Measurements from ENCODE around the gene CXCL5. TPM values are rescaled to one million over a fixed set of nuclear protein-coding genes. Genes with fewer than 3 reads are reported as not detected.

The CXCL5 gene
- total and polyA plus RNA-seq, 10 donors, result 0.58 to 3.8 (median 2.0) TPM

DNA sequence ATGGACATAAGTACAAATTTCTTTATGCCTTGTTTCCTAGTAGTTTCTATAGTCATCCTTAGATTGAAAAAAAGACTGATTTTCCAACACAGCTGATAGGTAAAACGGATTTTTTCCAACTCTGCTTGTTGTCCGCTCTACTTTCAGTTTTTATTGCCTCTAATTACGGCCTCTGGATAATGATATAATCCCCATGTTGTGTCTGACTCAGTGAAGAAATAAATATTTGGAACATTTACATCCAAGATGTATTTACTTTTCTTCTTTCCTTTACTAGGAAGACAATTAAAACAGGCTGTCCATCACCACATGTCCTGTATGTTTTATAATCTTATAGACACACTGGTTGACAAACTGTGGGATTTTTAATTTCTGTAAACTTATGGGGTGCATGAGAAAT, 46.8 kb upstream of the CXCL5 start:
- H3K4me3 ChIP-seq, result no peak overlapping the region
- H3K36me3 ChIP-seq, result no peaks in the 10 kb centered on the region
- H3K27ac ChIP-seq, result no peak overlapping the region
- H3K27me3 ChIP-seq (replicated peaks in 1 of 7), result peaks cover 0 to 3% (median 0%) of the 10 kb centered on the region in 7 donors
- intact Hi-C loops (cut with DNase I; ENCODE audit: low total_unique reads), result no loop called here
- no peaks in the 10 kb centered on the region for H3K4me1 ChIP-seq
- no peak for TF ChIP-seq POLR2A (IDR thresholded peaks at IDR 0.05)
- TF ChIP-seq, protein P1, sequence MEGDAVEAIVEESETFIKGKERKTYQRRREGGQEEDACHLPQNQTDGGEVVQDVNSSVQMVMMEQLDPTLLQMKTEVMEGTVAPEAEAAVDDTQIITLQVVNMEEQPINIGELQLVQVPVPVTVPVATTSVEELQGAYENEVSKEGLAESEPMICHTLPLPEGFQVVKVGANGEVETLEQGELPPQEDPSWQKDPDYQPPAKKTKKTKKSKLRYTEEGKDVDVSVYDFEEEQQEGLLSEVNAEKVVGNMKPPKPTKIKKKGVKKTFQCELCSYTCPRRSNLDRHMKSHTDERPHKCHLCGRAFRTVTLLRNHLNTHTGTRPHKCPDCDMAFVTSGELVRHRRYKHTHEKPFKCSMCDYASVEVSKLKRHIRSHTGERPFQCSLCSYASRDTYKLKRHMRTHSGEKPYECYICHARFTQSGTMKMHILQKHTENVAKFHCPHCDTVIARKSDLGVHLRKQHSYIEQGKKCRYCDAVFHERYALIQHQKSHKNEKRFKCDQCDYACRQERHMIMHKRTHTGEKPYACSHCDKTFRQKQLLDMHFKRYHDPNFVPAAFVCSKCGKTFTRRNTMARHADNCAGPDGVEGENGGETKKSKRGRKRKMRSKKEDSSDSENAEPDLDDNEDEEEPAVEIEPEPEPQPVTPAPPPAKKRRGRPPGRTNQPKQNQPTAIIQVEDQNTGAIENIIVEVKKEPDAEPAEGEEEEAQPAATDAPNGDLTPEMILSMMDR (IDR thresholded peaks at IDR 0.05 in 8 of 11, conservative IDR thresholded peaks at IDR 0.05 in 3 of 11), result no peak
- TF ChIP-seq POLR2AphosphoS5 (IDR thresholded peaks at IDR 0.05), result no peak
- H3K9me3 ChIP-seq, result peaks cover 0 to 18% (median 8%) of the 10 kb centered on the region in 8 donors
- 73 to 91% (median 85%) methylated on average over 3 of the region's 3 CpGs for WGBS, 5 donors
- no peak for DNase-seq

DNA sequence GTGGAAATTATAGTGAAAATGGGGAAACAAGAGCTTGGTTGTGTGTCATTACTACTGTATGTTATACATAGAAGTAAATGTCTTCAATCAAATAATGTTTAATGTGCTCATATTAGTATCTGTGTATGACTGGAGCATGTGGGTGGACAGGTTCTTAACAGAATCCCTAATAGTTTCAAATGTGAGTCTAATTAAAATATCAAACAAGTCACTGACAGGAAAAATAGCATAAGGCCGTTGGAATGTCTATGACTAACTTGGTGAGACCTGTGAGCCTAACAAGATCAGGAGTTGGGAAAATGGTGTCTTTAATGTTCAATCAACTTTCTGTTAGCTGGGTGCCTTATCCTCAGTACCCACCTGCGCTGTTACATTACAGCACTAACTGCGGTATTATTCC, 46.2 kb upstream of the CXCL5 start:
- Histone ChIP-seq H3K4me3 (no peak overlapping the region), H3K27me3 (replicated peaks in 1 of 7) (peaks cover 0 to 7% (median 0%) of the 10 kb centered on the region in 7 donors), H3K27ac (no peak overlapping the region), H3K4me1 (peaks cover 0 to 3% (median 0%) of the 10 kb centered on the region in 6 donors), H3K36me3 (no peaks in the 10 kb centered on the region), H3K9me3 (peaks cover 0 to 18% (median 8%) of the 10 kb centered on the region in 8 donors)
- TF ChIP-seq POLR2A (IDR thresholded peaks at IDR 0.05) (no peak), POLR2AphosphoS5 (IDR thresholded peaks at IDR 0.05) (no peak)
- TF ChIP-seq, protein P1 (IDR thresholded peaks at IDR 0.05 in 8 of 11, conservative IDR thresholded peaks at IDR 0.05 in 3 of 11), result no peak
- WGBS, 5 donors, result 86 to 90% (median 88%) methylated on average over 3 of the region's 3 CpGs
- intact Hi-C loops (cut with DNase I; ENCODE audit: low total_unique reads), result no loop called here
- DNase-seq, result no peak

DNA sequence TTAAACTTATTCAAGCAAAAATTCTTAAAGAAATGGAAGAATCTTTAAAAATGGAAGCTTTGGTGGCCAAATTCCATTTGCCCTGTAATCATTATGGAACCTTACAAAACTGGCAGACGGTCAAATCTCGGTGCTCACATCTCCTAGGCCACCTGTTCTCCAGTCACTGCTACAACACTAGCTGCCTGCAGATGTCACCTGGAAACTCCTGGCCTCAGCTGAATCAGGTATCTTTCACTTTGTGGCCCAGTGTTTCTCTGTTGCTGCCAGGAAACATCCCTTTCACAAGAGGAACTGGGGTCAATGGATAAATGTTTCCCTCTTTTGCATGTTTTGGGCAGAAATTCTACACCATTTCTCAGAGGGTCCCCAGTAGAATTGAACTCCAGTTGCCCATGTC, 44.2 kb upstream of the CXCL5 start:
- Histone ChIP-seq H3K27ac (no peak overlapping the region), H3K27me3 (replicated peaks in 1 of 7) (peaks cover 0 to 27% (median 3%) of the 10 kb centered on the region in 7 donors), H3K4me3 (no peak overlapping the region), H3K9me3 (peaks cover 0 to 16% (median 8%) of the 10 kb centered on the region in 8 donors), H3K4me1 (peaks cover 0 to 18% (median 9%) of the 10 kb centered on the region in 6 donors), H3K36me3 (no peaks in the 10 kb centered on the region)
- intact Hi-C loops (cut with DNase I; ENCODE audit: low total_unique reads), result no loop called here
- DNase-seq, result no peak
- TF ChIP-seq POLR2A (IDR thresholded peaks at IDR 0.05) (no peak), POLR2AphosphoS5 (IDR thresholded peaks at IDR 0.05) (no peak)
- TF ChIP-seq, protein P1 (IDR thresholded peaks at IDR 0.05 in 8 of 11, conservative IDR thresholded peaks at IDR 0.05 in 3 of 11), result no peak
- 78 to 83% (median 81%) methylated on average over 2 of the region's 2 CpGs for whole genome bisulfite sequencing, 5 donors

DNA sequence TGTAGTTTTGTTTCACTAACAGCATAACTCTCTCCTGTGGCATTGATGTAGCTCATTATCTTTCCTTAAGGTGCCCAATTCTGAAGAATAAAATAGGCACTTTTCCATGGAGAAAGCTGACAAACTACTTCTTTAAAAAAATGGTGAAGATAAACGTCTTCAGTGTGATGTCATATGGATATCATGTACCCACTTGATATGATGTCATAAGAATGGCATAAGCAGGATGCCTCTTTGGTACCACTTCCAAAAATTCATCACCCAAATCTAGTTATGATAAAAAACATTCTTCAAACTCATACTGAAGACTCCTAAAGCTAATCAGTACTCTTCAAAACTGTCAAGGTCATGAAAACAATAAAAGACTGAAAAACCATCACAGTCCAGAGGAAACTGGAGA, 42.9 kb upstream of the CXCL5 start:
- WGBS, 5 donors, result 42 to 80% (median 52%) methylated on average over 1 of the region's 1 CpG
- H3K36me3 ChIP-seq, result no peaks in the 10 kb centered on the region
- H3K9me3 ChIP-seq, result peaks cover 0 to 3% (median 0%) of the 10 kb centered on the region in 8 donors
- H3K4me1 ChIP-seq, result peaks cover 0 to 26% (median 9%) of the 10 kb centered on the region in 6 donors
- intact Hi-C loops (cut with DNase I; ENCODE audit: low total_unique reads), result no loop called here
- peaks cover 0 to 33% (median 0%) of the 10 kb centered on the region in 7 donors for H3K27me3 ChIP-seq (replicated peaks in 1 of 7)
- TF ChIP-seq POLR2AphosphoS5 (IDR thresholded peaks at IDR 0.05), result no peak
- TF ChIP-seq POLR2A (IDR thresholded peaks at IDR 0.05), result no peak
- TF ChIP-seq, protein P1 (IDR thresholded peaks at IDR 0.05 in 8 of 11, conservative IDR thresholded peaks at IDR 0.05 in 3 of 11), result no peak
- no peak for DNase-seq
- H3K4me3 ChIP-seq, result no peak overlapping the region
- H3K27ac ChIP-seq, result no peak overlapping the region

Measured in spleen (tissue), 11 donors.